AG09309 (cell line): ENCODE data around the gene LRRC39.

Experiments
- DNase-seq: peaks from one replicate; pipeline ENCODE4 v3.0.0-alpha.2; 2010; ENCODE audit warnings: low read depth
- H3K4me3 ChIP-seq: 2 replicates; pipeline ENCODE4 v1.5.1; 2011; ENCODE audit warnings: mild to moderate bottlenecking, low read depth, low read length, moderate library complexity; ENCODE audit not compliant: control insufficient read depth
- CTCF ChIP-seq: IDR thresholded peaks from 2 replicates; pipeline ENCODE4 v1.5.1; 2011; ENCODE audit warnings: mild to moderate bottlenecking, low read depth, low read length, inconsistent platforms; ENCODE audit not compliant: insufficient read depth, control insufficient read depth; ENCODE audit errors: missing control alignments

Gene LRRC39

GRCh38 chr1:100178091-100178490, at the start of gene LRRC39:
Gene LRRC39 (minus strand): TSS chr1:100178256. CDS start chr1:100168516, 9,740 bp downstream.
- no peak for DNase-seq
- TF ChIP-seq CTCF, result no peak
- no peak within 1 kb of the TSS for H3K4me3 ChIP-seq

- DNase-seq, result no peak
- no peak overlapping the region for H3K4me3 ChIP-seq
- no peak for TF ChIP-seq CTCF
Measured at GRCh38 chr1:100222428-100222827, 44.4 kb upstream of the LRRC39 start.

GRCh38 chr1:100219883-100220282, 41.8 kb upstream of the LRRC39 start:
- no peak overlapping the region for H3K4me3 ChIP-seq
- TF ChIP-seq CTCF, result no peak
- no peak for DNase-seq

GRCh38 chr1:100219457-100219856, 41.4 kb upstream of the LRRC39 start:
- no peak for TF ChIP-seq CTCF

GRCh38 chr1:100217834-100218233, 39.8 kb upstream of the LRRC39 start:
- H3K4me3 ChIP-seq, result no peak overlapping the region
- DNase-seq, result no peak
- TF ChIP-seq CTCF, result no peak

More at GRCh38 chr1:100219457-100219856, 41.4 kb upstream of the LRRC39 start:
- no peak for DNase-seq
- H3K4me3 ChIP-seq, result no peak overlapping the region

GRCh38 chr1:100215101-100215500, 37.0 kb upstream of the LRRC39 start:
- DNase-seq, result no peak
- TF ChIP-seq CTCF, result no peak
- H3K4me3 ChIP-seq, result no peak overlapping the region

GRCh38 chr1:100213141-100213540, 35.1 kb upstream of the LRRC39 start:
- H3K4me3 ChIP-seq, result no peak overlapping the region
- TF ChIP-seq CTCF, result no peak
- DNase-seq, result no peak
